ENCODE data around the gene POLN. TPM values are rescaled to one million over a fixed set of nuclear protein-coding genes. Genes with fewer than 3 reads are reported as not detected.
"Not testable (repeated sequence)": the region's sequence is repeated elsewhere in the genome, so short reads cannot be mapped to it uniquely, and the experiment has no call there.

Gene POLN
- polyA plus RNA-seq, 5 donors: 3.0 to 4.6 (median 3.7) TPM

DNA sequence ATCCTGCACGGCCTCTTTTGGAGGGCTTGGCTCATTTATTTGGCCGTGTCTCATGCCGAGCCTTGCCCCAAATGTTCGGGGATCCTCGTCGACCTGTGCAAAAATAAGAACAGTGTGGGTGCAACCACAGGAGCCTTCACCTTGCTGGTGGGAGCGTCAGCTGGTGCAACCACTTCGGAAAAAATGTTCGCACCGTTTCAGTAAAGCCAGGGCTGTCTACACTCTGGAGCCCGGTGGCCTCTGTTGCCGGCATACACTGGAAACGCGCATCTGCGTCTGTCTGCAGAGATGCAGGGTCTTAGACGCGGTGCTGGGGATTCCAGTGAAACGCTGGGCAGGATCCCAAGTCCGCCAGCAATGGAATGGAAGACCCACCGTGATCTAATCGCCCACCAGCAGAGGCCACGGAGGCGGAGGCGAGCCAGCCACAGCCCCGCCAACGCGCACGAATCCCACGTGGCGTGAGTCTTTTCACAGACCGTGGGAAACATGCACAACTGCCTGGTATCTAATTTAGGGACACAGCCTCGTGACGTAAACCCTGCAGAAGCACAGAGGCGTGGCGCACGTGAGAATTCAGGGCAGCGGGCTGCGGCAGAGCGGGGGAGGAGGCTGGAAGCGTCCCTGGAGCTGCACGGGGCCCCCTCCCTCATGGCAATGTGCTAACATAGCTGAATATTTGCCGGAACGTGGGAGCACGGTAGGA, 33.8 kb upstream of the POLN start:
- DNase-seq: no peak

DNA sequence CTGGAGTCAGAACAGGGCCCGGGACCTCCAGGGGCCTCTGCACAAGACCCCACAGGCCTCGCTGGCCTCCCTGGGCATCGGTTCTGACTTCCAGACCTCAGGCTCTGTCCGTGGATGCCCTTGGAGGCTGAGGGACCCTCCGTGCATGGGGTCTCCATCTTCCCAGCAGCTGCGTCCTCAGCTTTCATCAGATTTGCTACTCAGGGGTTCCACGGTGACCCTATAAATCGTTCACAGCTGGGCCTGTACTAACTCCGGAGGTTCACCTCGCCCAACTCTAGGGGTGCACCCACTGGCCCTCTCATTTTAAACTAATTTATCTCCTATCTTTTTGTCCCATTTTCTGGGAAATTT, 33.1 kb upstream of the POLN start:
- not testable (repeated sequence) for DNase-seq

DNA sequence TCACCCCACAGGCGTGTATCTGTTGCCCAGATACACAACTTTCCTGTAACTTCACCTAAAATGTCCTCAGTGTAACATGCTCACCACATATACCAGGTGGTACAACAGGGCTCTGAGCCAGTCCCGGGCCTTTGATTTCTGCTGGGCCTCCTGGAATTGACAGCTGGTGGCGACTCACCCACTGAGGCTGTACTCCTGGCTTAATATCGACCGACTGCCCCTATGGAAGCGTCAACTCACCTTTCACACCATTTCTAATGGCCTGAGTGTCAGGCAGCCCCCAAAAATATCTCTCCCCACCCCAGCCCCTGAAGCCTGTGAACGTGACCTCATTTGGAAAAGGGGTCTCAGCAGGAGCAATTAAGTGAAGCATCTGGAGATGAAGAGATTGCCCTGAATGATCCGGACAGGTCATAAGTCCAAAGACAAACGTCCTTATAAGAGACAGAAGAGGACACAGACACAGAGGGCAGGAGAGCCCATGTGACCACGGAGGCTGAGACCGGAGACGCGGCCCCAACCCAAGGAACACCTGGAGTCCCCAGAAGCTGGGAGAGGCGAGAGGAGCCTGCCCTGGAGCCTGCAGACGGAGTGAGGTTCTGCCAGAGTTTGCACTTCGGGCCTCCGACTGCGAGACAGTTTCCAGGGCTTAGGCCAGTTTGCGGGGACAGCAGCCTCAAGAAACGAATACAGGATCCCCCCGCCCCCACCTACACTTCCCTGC, 32.6 kb upstream of the POLN start:
- DNase-seq: no peak

DNA sequence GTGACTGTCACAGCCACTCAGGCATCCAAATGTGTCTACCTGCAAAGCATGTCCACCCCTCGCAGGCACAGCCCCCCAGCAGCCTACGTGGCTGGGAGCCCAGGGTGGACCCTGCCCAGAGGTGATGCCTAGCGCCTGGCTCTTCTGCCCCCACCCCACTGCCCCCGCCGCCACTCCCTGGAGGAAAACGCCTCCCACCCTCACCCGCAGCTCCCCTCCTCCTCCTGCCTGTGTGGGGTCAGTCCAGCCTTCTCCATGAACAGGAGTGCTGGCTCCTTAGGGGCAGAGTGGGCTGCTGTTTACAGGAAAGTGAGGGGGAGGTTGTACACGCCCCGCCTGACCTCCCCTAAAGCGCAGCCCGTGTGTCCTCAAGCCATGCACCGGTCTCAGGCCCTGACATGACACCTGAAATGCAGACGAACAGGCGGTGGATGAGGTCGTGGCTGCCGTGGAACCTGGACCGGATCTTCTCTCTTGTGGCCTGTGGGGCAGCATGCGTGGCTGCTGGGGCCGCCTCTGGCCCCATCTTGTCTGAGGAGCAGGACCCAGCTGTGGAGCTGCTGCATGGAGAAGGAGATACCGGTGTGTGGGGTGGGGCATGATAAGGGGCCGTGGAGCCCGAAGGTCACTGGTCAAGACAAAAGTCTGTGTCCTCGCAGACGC, 31.9 kb upstream of the POLN start:
- DNase-seq: no peak

DNA sequence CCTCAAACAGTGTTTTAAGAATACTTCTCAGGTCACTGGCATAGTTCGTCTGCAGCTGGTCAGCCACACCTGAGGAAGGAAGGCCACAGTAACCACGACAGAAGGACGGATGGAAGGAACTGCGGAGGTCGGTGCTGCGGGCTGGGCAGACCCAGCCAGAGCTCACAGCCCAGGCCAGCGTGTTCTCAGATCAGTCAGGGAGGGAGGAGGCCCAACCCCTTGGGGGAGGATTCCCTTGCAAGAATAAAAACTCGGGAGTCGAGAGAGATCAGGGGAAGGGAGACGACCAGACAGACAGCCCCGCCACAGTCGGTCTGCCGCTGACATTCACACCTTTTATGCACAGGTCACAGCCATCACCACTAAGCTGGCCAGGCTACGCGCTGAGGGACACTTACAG, 31.3 kb upstream of the POLN start:
- no peak for DNase-seq

DNA sequence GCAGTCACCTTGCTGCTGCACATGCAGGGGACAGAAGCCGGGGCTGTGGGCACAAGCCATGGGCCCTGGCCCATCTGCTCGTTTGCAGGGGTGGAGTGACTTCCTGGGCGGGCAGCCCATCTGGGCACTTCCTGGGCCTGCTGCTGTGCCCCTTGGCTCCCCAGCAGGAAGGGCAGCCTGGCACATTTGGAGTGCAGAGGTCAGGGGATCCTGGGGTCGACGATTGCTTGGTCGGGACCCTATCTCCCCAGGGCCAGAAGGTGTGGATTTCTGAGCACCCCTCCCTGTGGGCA, 30.9 kb upstream of the POLN start:
- DNase-seq: no peak

DNA sequence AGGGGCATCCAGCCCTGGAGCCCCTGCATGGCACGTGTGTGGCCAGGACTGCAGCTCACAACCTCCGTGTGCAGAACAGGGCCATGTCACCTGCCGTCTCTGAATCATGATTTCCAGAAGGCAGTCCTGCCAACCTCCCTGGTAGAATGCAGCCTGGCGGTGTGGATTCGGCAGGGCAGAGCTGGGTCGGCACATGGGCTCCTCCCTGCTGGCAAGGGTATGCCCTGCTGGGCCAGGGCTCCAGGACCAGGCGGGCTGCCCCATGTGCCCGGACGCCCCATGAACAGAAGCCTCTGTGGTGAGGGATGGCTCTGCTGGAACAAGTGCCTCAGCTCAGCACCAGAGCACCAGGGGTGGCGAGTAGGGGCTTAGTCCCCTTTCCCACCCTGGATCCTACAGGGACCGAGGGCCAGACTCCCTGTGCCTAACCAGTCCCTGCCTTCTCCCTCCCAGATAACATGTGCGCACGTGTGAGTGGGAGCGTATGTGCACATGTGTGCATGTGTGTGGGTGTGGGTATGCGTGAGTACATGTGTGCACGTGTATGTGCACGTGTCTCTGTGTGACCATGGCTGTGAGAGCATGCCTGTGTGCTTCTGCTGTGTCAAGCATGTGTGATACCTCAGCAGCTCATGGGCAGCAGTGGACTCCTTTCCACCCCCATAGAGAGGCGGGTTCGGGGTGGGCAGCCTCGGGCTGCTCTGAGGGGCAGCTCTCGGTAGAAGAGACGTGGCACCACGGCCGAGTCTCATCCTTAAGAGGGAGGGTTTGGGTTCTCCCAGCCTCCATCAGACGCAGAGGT, 30.3 kb upstream of the POLN start:
- no peak for DNase-seq

DNA sequence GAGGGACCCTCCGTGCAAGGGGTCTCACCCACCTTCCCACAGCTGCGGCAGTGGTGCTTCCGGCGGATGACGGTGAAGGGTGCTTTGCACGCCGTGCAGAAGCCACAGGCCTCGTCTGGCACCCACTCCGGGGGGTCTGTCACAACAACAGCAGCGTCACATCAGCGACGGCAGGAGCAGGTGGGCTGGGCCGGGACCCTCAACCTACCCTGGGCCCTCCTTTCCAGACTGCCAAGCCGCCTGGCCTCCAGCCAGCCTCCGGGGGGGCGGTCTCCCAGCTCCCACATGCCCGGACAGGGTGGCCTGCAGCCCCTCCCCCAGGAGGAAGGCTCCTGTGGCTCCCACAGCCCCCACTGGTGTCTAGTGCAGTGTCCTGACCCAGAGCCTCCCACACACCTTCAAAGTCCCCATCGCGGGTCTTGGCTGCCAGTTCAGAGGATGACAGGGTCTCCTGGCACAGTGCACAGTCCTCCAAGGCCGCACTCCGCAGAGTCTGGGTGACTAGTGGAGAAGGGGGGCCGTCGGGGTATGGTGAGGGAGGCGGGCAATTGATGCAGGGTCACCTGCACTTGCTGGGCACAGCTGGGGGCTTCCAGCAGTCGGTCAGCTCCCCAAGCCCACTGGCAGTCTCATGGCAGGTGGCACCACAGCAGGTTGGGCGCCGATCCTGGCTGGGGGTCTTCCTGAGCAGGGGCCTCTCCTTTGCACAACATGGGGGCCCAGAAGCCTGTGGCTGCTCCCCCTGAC, 29.5 kb upstream of the POLN start:
- DNase-seq: no peak

DNA sequence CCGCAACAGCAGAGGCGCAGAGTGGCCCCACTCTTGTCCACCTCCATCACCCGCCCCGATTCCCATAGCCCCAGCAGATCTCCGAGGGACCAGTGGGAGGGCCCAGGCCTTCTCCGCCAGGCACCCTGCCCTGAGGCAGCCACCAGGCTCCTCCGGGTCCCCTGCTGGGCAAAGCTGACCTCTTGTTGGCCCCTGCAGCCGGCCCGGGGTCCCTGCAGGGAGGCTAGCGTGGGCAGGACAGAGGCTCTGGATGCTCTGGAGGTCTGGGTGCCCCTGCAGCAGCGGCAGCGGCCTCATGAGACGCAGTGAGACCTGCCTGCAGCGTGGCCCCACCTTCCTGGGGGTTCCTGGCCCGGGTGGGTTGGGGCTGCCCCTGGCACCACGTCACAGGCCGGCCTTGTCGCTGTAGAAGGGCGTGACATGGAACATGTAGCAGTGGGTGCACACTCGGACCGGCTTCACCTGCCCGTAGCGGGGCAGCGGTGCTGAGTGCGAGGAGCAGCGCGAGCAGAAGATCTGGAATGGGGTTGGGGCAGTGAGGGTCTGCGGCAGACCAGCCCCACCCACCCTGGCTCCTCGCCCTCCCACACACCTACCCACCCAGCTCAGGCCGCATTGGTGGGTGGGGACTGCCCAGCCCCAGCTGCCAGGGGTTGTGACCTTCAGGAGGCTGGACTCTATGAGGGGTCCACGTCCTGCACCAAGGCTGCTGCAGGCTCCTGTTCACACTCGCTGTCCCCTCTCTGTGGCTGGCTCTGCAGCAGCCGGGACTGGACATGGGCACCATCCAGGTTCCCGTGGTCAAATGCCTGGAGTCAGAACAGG, 28.6 kb upstream of the POLN start:
- no peak for DNase-seq

DNA sequence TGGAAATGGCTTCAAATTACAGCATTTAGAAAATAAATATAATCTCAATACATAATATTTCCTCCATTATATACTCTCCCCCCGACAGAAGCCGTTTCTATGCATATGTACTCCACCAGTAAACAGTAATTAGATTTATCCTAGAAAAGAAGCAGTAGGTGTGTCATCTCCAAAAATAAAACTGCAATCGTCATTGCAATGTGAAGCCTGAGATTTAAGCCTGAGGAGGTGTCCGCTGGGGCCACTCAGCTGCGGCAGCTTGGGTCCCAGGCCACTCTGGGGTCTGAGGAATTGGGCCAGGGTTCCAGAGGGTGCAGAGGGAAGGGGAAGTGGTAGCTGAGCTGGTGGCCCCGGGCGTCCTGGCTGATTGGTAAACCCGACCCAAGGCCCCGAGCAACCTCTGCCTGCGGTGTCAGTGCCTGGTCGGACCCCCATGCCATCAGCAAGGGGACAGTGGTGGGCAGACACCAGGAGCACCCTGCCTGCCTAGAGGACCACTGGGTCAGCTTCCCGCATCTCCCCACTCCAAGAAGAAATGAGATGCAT, 27.8 kb upstream of the POLN start:
- DNase-seq: no peak

DNA sequence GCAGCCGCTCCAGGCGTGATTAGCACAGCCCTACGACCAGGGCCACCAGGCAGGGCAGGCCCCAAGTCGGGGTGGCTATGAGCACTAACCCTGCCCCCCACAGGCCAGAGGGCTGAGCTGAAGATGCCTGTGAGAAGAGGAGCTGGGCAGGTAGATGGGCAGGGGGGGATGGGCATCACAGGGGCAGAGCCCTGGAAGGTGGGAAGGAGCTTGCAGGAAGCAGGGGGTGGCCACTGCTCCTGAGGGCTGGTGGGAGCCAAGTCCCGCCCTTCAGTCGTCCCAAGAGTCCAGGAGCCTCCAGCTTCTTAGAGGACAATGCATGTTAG, 27.2 kb upstream of the POLN start:
- DNase-seq: no peak

DNA sequence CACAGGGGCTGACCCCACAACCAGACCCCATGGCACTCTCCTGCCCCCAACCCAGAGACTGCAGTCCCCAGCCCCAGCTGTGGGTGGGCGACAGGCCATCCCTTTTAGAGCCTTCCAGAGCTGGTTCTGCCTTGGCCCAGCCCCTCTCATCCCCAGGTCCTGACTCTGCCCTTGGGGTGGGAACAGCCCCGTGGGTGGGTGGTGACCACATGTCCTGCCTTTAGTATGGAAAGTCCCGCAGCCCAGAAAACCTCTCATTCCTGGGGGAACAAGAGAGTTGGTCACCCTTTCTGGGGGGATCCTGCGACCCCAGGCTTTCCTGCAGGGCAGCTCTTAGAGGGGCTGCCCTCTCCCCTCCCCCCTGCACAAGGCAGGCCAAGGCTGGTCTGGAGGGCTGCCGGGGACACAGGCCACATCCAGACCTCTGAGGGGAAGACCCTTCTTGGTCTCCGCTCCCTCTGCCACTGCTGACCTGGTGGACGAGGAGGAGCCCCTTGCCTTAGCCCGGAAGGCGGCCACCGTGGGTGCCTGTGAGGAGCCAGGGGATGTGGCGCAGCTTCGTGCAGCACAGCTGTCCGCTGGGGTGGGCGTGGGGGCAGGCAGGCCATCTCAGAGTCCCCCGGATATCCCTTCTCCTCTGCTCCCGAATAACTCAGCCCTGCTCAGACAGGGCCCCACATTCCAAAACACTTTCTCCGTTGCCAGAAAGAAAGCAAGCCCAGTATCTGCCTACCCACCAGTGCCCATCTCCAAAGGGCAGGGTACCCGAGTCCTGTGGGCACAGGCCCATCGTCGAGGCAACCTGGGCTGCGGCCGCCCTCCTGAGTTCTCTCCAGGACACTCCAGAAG, 26.7 kb upstream of the POLN start:
- no peak for DNase-seq

DNA sequence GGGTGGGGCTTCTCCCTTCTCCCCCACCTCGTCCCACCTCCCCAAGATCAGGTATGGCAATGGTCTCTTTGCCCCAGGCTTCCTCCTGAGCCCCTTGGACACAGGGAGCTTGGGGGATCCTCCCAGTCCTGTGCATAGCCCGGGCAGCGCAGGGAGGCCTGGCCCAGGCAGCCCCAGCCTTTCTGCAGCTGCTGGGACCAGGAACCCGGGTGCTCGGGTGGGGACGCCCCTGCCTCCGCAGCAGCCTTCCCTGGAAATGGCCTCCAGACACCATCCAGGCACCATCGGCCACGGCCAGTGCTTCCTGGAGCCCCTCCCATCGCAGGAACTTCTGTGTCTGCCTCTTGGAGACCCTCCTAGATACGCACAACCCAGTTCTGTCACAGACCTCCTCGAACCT, 25.9 kb upstream of the POLN start:
- no peak for DNase-seq

DNA sequence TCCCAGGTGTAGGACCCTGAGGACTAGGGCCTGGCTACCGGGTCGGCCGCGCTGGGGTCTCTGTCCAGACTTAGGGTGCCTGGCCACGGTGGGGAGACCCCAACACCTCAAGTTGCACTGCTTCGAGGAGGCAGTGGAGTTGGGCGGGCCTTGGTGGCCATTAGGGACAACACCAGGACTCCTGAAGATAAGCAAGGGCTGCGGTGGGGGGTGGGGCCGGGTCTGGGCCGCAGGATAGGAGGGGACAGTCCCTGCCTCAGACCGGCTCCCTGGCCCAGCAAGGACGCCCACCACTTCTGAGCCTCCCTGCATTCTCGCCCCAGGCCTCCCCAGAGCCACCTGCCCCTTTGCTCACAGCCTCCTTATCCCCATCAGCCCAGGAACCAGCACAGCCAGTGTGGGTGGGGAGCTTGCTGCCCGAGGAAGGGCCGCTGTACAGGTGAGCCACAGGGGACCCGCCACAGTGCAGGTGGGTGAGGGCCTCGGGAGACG, 25.4 kb upstream of the POLN start:
- no peak for DNase-seq

DNA sequence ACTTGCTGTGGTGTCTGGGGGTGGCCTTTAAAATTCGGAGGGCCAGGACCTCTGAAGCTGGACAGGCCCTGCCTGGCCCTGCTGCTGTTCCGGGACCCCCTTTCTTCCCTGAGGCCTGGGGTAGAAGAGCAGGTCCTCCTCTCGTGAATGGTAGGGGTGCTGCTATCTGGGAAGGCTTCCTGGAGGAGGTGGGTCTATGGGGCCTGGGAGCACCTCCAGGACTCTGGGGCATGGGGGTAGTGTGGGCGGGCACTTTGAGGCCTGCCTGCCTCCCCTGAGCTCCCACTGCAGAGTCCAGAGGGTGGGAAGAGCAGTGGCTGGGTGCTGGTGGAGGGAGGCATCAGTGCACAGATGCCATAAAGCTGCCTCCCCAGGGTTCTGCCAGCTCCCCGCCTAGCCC, 24.9 kb upstream of the POLN start:
- no peak for DNase-seq

DNA sequence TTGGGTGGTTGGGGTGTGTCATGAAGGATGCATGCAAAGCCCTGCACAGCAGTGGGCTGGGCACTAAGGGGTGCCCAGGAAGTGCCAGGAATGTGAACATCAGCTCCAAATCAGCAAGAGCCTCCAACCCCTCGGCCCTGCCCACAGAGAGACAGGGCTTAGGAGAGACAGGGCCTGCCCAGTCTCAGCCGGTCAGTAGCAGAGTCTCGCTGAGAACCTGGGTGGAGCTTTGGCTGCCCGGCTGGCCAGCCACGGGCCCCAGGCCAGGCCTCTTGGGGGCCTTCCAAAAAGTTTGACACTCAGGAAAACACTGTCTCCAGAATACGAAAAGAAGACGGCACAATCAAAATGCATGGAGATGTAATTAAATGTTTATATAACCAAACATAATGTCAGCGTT, 24.3 kb upstream of the POLN start:
- DNase-seq: peak; percentile 62 to 82

DNA sequence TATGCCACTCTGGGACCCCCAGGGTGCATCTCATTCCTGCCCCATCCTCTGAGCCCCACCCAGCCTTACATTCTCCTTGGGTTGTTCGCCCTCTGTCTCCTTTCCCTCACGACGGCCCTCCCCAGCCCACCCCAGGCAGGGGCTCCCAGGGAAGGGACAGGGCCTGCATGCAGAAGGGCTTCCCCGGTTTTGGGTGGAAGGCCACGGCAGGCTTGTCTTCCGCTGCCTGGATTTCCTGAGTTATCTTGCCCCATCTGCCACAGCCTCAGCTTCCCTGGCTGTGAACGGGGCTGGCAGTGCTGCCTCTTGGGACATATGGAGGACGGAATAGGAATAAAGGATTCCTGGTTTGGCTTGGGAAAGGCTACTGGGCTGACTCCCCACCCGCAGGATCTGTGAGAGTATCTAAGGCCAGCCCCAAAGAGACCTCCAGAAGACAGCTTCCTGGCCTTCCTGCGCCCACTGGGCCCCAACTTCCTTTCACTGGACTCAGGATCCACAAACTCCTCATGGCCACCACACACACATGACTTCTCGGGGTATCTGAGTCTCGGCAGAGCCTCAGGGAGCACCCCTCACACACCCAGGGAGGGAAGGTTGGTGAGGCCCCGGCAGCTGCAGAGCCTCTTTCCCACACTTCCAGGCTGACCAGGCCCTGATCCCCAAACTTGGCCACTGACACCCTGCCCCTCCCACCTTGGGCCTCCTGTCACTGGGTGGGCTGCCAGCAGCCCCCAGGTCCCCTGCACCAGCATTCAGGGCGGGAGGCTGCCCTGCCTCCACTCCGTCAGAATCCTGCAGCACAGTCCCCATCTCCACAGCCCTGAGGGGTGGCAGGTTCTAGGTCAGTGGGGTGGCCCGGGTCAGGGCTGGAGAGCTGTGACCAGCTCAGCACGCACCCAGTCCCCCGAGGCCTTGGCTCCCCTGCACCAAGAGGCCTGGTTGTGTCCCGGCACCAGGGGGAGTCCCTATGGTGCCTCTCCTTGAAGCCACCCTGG, 23.5 kb upstream of the POLN start:
- no peak for DNase-seq

DNA sequence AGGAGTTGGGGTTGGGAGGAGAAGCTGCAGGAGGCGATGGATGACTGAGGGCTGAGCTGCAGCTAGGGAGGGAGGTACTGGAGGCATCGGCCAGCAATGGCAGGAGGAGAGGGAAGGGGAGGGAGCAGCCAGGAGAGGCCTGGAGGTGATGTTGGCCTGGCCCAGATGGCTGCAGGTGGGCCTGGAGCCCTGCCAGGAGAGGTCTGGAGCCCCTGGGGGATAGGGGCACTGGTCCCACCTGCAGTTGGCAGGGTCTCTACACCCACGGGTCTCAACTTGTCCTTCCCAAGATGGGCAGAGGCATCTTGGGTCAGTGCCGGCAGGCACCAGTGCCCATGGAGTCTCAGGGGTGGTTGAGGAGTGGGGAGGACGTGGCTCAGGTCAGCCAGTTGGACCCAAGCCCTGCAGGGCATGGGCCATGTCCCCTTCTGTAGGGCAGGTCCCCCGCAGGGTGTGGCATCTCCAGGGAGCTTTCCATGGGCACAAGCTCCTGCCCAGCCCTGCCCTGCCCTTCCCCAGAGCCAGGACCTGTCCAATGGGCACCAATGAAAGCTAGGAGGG, 22.6 kb upstream of the POLN start:
- DNase-seq: no peak

All from right lung (tissue), 5 donors.